Measurements from ENCODE around the gene ENAH. TPM values are rescaled to one million over a fixed set of nuclear protein-coding genes. Genes with fewer than 3 reads are reported as not detected.

ENAH gene
- total RNA-seq, 1 experiment from 2014 or later, result 103 TPM

GRCh38 chr1:225446981-225447615 is 205.8 kb downstream of the ENAH start:
- DNase-seq, result no peak
- CTCF ChIA-PET, result interaction anchor here (0.6 to 2.4 kb wide), 3 partner anchors 8 to 429 kb away, joined by 4 to 9 read pairs (median 7); no protein-coding TSS in a partner anchor
- no peak for TF ChIP-seq CTCF (IDR thresholded peaks at IDR 0.05; ENCODE audit: unreplicated experiment)
- no peak overlapping the region for H3K4me3 Mint-ChIP-seq (ENCODE audit: low read depth, unreplicated experiment)
- intact Hi-C loops (cut with micrococcal nuclease; ENCODE audit: unreplicated experiment), result no loop called here
- no peaks in the 10 kb centered on the region for H3K27me3 Mint-ChIP-seq (ENCODE audit: unreplicated experiment)
- H3K36me3 Mint-ChIP-seq (ENCODE audit: insufficient read depth, unreplicated experiment), result peaks cover 59% of the 10 kb centered on the region
- no peaks in the 10 kb centered on the region for H3K9me3 Mint-ChIP-seq (ENCODE audit: low read depth, unreplicated experiment)
- BruUV-seq (replicated peaks), result no TSS peak
- H3K27ac Mint-ChIP-seq (ENCODE audit: unreplicated experiment), result peak overlapping the region; percentile 92
- peaks cover 89% of the 10 kb centered on the region for H3K4me1 Mint-ChIP-seq (ENCODE audit: low read depth, unreplicated experiment)

GRCh38 chr1:225446595-225446960 is 206.3 kb downstream of the ENAH start:
- H3K27ac Mint-ChIP-seq (ENCODE audit: unreplicated experiment), result peak overlapping the region; percentile 92
- DNase-seq, result no peak
- H3K4me1 Mint-ChIP-seq (ENCODE audit: low read depth, unreplicated experiment), result peaks cover 93% of the 10 kb centered on the region
- H3K9me3 Mint-ChIP-seq (ENCODE audit: low read depth, unreplicated experiment), result no peaks in the 10 kb centered on the region
- peak overlapping the region; percentile 40 for H3K4me3 Mint-ChIP-seq (ENCODE audit: low read depth, unreplicated experiment)
- H3K36me3 Mint-ChIP-seq (ENCODE audit: insufficient read depth, unreplicated experiment), result peaks cover 59% of the 10 kb centered on the region
- intact Hi-C loops (cut with micrococcal nuclease; ENCODE audit: unreplicated experiment), result no loop called here
- no TSS peak for BruUV-seq (replicated peaks)
- H3K27me3 Mint-ChIP-seq (ENCODE audit: unreplicated experiment), result no peaks in the 10 kb centered on the region
- CTCF ChIA-PET, result interaction anchor here (0.6 to 2.4 kb wide), 4 partner anchors 8 to 547 kb away, joined by 3 to 9 read pairs (median 6); no protein-coding TSS in a partner anchor
- TF ChIP-seq CTCF (IDR thresholded peaks at IDR 0.05; ENCODE audit: unreplicated experiment), result no peak

GRCh38 chr1:225445639-225446594 is 207.0 kb downstream of the ENAH start:
- TF ChIP-seq CTCF (IDR thresholded peaks at IDR 0.05; ENCODE audit: unreplicated experiment), result no peak
- no TSS peak for BruUV-seq (replicated peaks)
- H3K27ac Mint-ChIP-seq (ENCODE audit: unreplicated experiment), result peak overlapping the region; percentile 92
- intact Hi-C loops (cut with micrococcal nuclease; ENCODE audit: unreplicated experiment), result no loop called here
- H3K36me3 Mint-ChIP-seq (ENCODE audit: insufficient read depth, unreplicated experiment), result peaks cover 60% of the 10 kb centered on the region
- no peaks in the 10 kb centered on the region for H3K9me3 Mint-ChIP-seq (ENCODE audit: low read depth, unreplicated experiment)
- H3K27me3 Mint-ChIP-seq (ENCODE audit: unreplicated experiment), result no peaks in the 10 kb centered on the region
- CTCF ChIA-PET, result interaction anchor here (0.6 to 2.4 kb wide), 3 partner anchors 9 to 548 kb away, joined by 3 to 9 read pairs (median 4); no protein-coding TSS in a partner anchor
- H3K4me1 Mint-ChIP-seq (ENCODE audit: low read depth, unreplicated experiment), result peaks cover 94% of the 10 kb centered on the region
- H3K4me3 Mint-ChIP-seq (ENCODE audit: low read depth, unreplicated experiment), result peak overlapping the region; percentile 40
- no peak for DNase-seq

- intact Hi-C loops (cut with micrococcal nuclease; ENCODE audit: unreplicated experiment), result no loop called here
- no peaks in the 10 kb centered on the region for H3K9me3 Mint-ChIP-seq (ENCODE audit: low read depth, unreplicated experiment)
- BruUV-seq (replicated peaks), result no TSS peak
- H3K4me3 Mint-ChIP-seq (ENCODE audit: low read depth, unreplicated experiment), result no peak overlapping the region
- peaks cover 82% of the 10 kb centered on the region for H3K4me1 Mint-ChIP-seq (ENCODE audit: low read depth, unreplicated experiment)
- CTCF ChIA-PET, result interaction anchor here (0.7 to 2.8 kb wide), 10 partner anchors 12 to 482 kb away, joined by 3 to 16 read pairs (median 6); partner anchors contain the start of genes LBR, PYCR2 and TMEM63A
- DNase-seq, result no peak
- H3K27ac Mint-ChIP-seq (ENCODE audit: unreplicated experiment), result peak overlapping the region; percentile 92
- H3K27me3 Mint-ChIP-seq (ENCODE audit: unreplicated experiment), result no peaks in the 10 kb centered on the region
- H3K36me3 Mint-ChIP-seq (ENCODE audit: insufficient read depth, unreplicated experiment), result peaks cover 51% of the 10 kb centered on the region
- TF ChIP-seq CTCF (IDR thresholded peaks at IDR 0.05; ENCODE audit: unreplicated experiment), result no peak
These were observed 210.8 kb downstream of the ENAH start for GRCh38 chr1:225442123-225442505.

All from Calu3 (cell line).